ENCODE measurements around the gene CRB1.

CRB1 gene

DNA sequence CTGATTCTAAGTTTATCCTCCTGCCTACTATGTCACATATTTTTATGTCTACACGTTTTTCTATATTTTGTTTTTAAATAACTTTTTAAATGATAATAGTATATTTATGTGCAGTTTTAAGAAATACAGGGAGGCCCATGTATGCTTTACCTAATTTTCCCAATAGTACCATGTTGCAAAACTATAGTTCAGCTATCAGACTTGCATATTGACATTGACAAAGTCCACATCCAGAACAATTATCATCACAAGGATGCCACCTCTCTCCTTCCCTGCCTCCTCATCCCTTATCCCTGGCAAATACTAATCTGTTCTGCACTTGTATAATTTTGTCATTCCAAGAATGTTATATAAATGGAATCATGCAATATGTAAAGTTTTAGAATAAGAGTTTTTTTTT is 90.9 kb downstream of the CRB1 start:
- TF ChIP-seq TOX (CRISPR knock-in tag; IDR thresholded peaks at IDR 0.05; ENCODE audit: borderline replicate concordance) (no peak), ARNTL (CRISPR knock-in tag; IDR thresholded peaks at IDR 0.05; ENCODE audit: borderline replicate concordance, low read depth) (no peak), ZNF8 (CRISPR knock-in tag; IDR thresholded peaks at IDR 0.05) (no peak), ISL1 (CRISPR knock-in tag; IDR thresholded peaks at IDR 0.05) (no peak), PPARA (CRISPR knock-in tag; IDR thresholded peaks at IDR 0.05; ENCODE audit: borderline replicate concordance) (no peak), ZNF70 (CRISPR knock-in tag; IDR thresholded peaks at IDR 0.05) (no peak), POU6F1 (CRISPR knock-in tag; IDR thresholded peaks at IDR 0.05; ENCODE audit: borderline replicate concordance, low read depth) (no peak)

GRCh38 chr1:197360068-197360467 is 92.0 kb downstream of the CRB1 start:
- no peak for TF ChIP-seq ISL1 (CRISPR knock-in tag; IDR thresholded peaks at IDR 0.05)
- no peak for TF ChIP-seq ESRRG (CRISPR knock-in tag; IDR thresholded peaks at IDR 0.05)
- no peak for TF ChIP-seq PATZ1 (CRISPR knock-in tag; IDR thresholded peaks at IDR 0.05; ENCODE audit: borderline replicate concordance)
- ATAC-seq = no peak

More for the DNA sequence above, 90.9 kb downstream of the CRB1 start:
- ATAC-seq = no peak

DNA sequence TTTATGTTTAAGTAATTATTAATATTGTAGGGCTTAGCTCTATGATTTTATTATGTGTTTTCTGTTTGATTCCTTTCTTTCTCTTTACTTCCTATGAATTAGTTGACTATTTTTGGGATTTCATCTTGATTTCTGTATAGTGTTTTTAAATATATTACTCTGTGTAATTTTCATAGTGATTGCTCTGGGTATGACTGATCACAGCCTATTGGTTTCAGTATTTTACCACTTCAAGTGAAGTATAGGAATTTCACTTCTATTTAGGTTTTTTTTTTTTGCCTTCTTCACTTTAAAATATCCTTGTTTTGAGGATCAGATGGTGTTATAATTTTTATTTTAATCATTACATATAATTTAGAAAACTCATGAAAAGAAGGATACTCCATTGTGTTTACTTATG is 94.8 kb downstream of the CRB1 start:
- ATAC-seq = no peak
- TF ChIP-seq TCF4 (CRISPR knock-in tag; IDR thresholded peaks at IDR 0.05; ENCODE audit: borderline replicate concordance) = no peak
- TF ChIP-seq OSR1 (CRISPR knock-in tag; IDR thresholded peaks at IDR 0.05) = no peak
- TF ChIP-seq, protein P1, sequence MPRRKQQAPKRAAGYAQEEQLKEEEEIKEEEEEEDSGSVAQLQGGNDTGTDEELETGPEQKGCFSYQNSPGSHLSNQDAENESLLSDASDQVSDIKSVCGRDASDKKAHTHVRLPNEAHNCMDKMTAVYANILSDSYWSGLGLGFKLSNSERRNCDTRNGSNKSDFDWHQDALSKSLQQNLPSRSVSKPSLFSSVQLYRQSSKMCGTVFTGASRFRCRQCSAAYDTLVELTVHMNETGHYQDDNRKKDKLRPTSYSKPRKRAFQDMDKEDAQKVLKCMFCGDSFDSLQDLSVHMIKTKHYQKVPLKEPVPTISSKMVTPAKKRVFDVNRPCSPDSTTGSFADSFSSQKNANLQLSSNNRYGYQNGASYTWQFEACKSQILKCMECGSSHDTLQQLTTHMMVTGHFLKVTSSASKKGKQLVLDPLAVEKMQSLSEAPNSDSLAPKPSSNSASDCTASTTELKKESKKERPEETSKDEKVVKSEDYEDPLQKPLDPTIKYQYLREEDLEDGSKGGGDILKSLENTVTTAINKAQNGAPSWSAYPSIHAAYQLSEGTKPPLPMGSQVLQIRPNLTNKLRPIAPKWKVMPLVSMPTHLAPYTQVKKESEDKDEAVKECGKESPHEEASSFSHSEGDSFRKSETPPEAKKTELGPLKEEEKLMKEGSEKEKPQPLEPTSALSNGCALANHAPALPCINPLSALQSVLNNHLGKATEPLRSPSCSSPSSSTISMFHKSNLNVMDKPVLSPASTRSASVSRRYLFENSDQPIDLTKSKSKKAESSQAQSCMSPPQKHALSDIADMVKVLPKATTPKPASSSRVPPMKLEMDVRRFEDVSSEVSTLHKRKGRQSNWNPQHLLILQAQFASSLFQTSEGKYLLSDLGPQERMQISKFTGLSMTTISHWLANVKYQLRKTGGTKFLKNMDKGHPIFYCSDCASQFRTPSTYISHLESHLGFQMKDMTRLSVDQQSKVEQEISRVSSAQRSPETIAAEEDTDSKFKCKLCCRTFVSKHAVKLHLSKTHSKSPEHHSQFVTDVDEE (CRISPR knock-in tag; IDR thresholded peaks at IDR 0.05) = no peak
- TF ChIP-seq POU6F1 (CRISPR knock-in tag; IDR thresholded peaks at IDR 0.05; ENCODE audit: borderline replicate concordance, low read depth) = no peak
- no peak for TF ChIP-seq ZNF565 (CRISPR knock-in tag; conservative IDR thresholded peaks at IDR 0.05; ENCODE audit: low read depth)
- no peak for TF ChIP-seq ZC3H10 (CRISPR knock-in tag; IDR thresholded peaks at IDR 0.05)
- no peak for TF ChIP-seq ARNTL (CRISPR knock-in tag; IDR thresholded peaks at IDR 0.05; ENCODE audit: borderline replicate concordance, low read depth)
- no peak for TF ChIP-seq ZNF70 (CRISPR knock-in tag; IDR thresholded peaks at IDR 0.05)
- no peak for TF ChIP-seq ISL1 (CRISPR knock-in tag; IDR thresholded peaks at IDR 0.05)
- TF ChIP-seq, protein P2, sequence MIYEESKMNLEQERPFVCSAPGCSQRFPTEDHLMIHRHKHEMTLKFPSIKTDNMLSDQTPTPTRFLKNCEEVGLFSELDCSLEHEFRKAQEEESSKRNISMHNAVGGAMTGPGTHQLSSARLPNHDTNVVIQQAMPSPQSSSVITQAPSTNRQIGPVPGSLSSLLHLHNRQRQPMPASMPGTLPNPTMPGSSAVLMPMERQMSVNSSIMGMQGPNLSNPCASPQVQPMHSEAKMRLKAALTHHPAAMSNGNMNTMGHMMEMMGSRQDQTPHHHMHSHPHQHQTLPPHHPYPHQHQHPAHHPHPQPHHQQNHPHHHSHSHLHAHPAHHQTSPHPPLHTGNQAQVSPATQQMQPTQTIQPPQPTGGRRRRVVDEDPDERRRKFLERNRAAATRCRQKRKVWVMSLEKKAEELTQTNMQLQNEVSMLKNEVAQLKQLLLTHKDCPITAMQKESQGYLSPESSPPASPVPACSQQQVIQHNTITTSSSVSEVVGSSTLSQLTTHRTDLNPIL (CRISPR knock-in tag; IDR thresholded peaks at IDR 0.05; ENCODE audit: low read depth) = no peak
- no peak for TF ChIP-seq CSDC2 (CRISPR knock-in tag; IDR thresholded peaks at IDR 0.05)
- TF ChIP-seq ZFP3 (CRISPR knock-in tag; IDR thresholded peaks at IDR 0.05) = no peak

DNA sequence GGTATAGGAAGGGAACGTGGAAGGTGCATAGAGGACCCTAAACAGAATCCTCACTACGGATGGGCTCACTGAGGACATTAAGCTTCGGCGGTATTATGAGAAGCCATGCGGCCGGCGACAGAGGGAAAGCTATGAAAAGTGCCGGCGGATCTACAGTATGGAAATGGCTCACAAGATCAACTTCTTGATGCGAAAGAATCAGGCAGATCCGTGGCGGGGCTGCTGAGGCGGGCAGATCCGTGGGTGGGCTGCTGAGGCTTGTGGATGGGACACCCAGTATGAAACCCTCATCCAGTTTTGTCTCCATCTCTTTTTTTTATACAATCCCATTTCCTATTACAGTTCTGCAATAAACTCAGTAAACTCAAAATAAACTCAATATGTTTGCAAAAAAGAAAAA is 95.8 kb downstream of the CRB1 start:
- ATAC-seq = no peak
- no peak for TF ChIP-seq OSR1 (CRISPR knock-in tag; IDR thresholded peaks at IDR 0.05)

DNA sequence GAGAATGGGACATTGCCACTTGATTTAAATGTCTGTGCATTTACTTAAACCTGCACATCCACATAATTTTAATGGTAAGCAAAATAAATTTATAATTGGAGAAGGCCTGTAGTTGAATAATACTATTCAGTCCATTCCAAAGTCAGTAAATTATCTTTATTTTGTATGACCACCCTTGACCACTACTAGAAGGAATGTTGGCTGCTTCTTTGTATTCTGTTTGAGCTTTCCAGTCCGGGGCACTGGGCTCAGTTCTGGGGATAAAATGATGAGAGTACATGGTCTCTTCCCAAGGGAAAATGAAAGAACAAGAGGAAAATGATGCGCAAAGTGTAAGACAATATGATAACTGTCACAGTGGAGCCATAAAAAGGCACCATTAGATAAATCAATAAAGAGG is 98.9 kb downstream of the CRB1 start:
- ATAC-seq = no peak
- TF ChIP-seq BACH2 (CRISPR knock-in tag; IDR thresholded peaks at IDR 0.05; ENCODE audit: borderline replicate concordance) (no peak), POU6F1 (CRISPR knock-in tag; IDR thresholded peaks at IDR 0.05; ENCODE audit: borderline replicate concordance, low read depth) (no peak)
- TF ChIP-seq, protein P1 (CRISPR knock-in tag; IDR thresholded peaks at IDR 0.05) = no peak

Measured in SK-N-SH treated with all-trans-retinoic acid at 6 μM for 48 hours (cell line).